Measurements from ENCODE around the gene SGCG. TPM values are rescaled to one million over a fixed set of nuclear protein-coding genes. Genes with fewer than 3 reads are reported as not detected.
"Not testable (repeated sequence)": the region's sequence is repeated elsewhere in the genome, so short reads cannot be mapped to it uniquely, and the experiment has no call there.

The SGCG gene
- total and polyA plus RNA-seq, 2 of the 4 experiments (the other 2 are of a cell fraction), result under 0.01 TPM; not detected in 1

GRCh38 chr13:23141964-23142363 lies 38.8 kb upstream of the SGCG start:
- H4K91ac ChIP-seq (ENCODE audit: insufficient read depth, low read depth, low read length), result no peak overlapping the region
- ATAC-seq (ENCODE audit: low read depth), result no peak
- no peak overlapping the region for H4K8ac ChIP-seq (ENCODE audit: low read depth in 2 of 2, low read length in 2 of 2)
- H2AK5ac ChIP-seq (ENCODE audit: low read depth, low read length), result no peak overlapping the region
- H2BK120ac ChIP-seq (ENCODE audit: low read depth, low read length), result no peak overlapping the region
- no peaks in the 10 kb centered on the region for H3K9me1 ChIP-seq (ENCODE audit: insufficient read depth, low read length)
- dilution Hi-C loops (cut with HindIII; ENCODE audit: low sequenced_read_pairs, unreplicated experiment) (no loop called here), intact Hi-C loops (cut with micrococcal nuclease) (no loop called here), in situ Hi-C loops (cut with MboI; ENCODE audit: low sequenced_read_pairs) (no loop called here)
- no TSS peak for BruUV-seq (replicated peaks)
- no peak for DNase-seq
- no peak overlapping the region for H2BK20ac ChIP-seq (ENCODE audit: low read depth, low read length)
- H4K5ac ChIP-seq (ENCODE audit: low read depth, low read length), result no peak overlapping the region
- H3K79me1 ChIP-seq (ENCODE audit: low read depth in 1 of 2, low read length in 2 of 2), result no peaks in the 10 kb centered on the region
- H2AFZ ChIP-seq (replicated peaks; ENCODE audit: low read length, poor library complexity), result no peak overlapping the region
- H3K56ac ChIP-seq (ENCODE audit: extremely low read depth, insufficient read depth, low read length), result no peak overlapping the region
- CTCF ChIA-PET, result no interaction called here
- H3K4me3 ChIP-seq (ENCODE audit: insufficient read depth, low read depth, low read length), result no peak overlapping the region
- no peak overlapping the region for H2BK5ac ChIP-seq (ENCODE audit: low read depth, low read length, poor library complexity, severe bottlenecking)
- H4K20me1 ChIP-seq (ENCODE audit: insufficient read depth, low read length), result no peaks in the 10 kb centered on the region
- H3K23ac ChIP-seq (ENCODE audit: low read depth, low read length), result no peak overlapping the region
- H3K4me2 ChIP-seq (ENCODE audit: low read depth, low read length), result no peak overlapping the region
- WGBS, 2 experiments (ENCODE audit: extremely low coverage in 2 of 2, insufficient read length in 1 of 2), result 94% methylated on average over 23 of the region's 24 CpGs; no CpG with 5 or more reads in 1 of the 2 experiments
- no peaks in the 10 kb centered on the region for H3K36me3 ChIP-seq (ENCODE audit: control insufficient read depth, insufficient read depth, low read length)
- H2AK9ac ChIP-seq (replicated peaks; ENCODE audit: low read depth, low read length, poor library complexity), result no peak overlapping the region
- H2BK15ac ChIP-seq (ENCODE audit: low read depth, low read length), result no peak overlapping the region
- no peak overlapping the region for H3K14ac ChIP-seq (replicated peaks; ENCODE audit: low read depth, low read length)
- H3K4me1 ChIP-seq (ENCODE audit: control insufficient read depth, insufficient read depth, low read length), result no peaks in the 10 kb centered on the region; the same call in 1 of the 2 replicates
- H3K4ac ChIP-seq (ENCODE audit: low read depth, low read length), result no peak overlapping the region
- H3K18ac ChIP-seq (ENCODE audit: low read depth, low read length), result no peak overlapping the region
- H3K27ac ChIP-seq (ENCODE audit: insufficient read depth, low read length), result no peak overlapping the region
- H3K9ac ChIP-seq (ENCODE audit: low read depth, low read length), result no peak overlapping the region
- no peaks in the 10 kb centered on the region for H3K9me3 ChIP-seq (ENCODE audit: control insufficient read depth, insufficient read depth, low read length)
- H3K27me3 ChIP-seq (ENCODE audit: control insufficient read depth, insufficient read depth, low read length), result no peaks in the 10 kb centered on the region
- POLR2A ChIA-PET (ENCODE audit: unreplicated experiment), result no interaction called here
- no peak for TF ChIP-seq RAD21 (IDR thresholded peaks at IDR 0.05; ENCODE audit: low read length)
- no peak for TF ChIP-seq FOS (IDR thresholded peaks at IDR 0.05; ENCODE audit: low read depth, low read length)
- no peak for TF ChIP-seq CHD1 (IDR thresholded peaks at IDR 0.05; ENCODE audit: low read depth, low read length)
- no peak for TF ChIP-seq RFX5 (IDR thresholded peaks at IDR 0.05; ENCODE audit: low read depth, low read length)
- no peak for TF ChIP-seq SMC3 (IDR thresholded peaks at IDR 0.05; ENCODE audit: low read depth, low read length)

- BruUV-seq (replicated peaks); H2BK15ac ChIP-seq (ENCODE audit: low read depth, low read length); H3K9me1 ChIP-seq (ENCODE audit: insufficient read depth, low read length); in situ Hi-C loops (cut with MboI; ENCODE audit: low sequenced_read_pairs); DNase-seq; intact Hi-C loops (cut with micrococcal nuclease); H3K4me2 ChIP-seq (ENCODE audit: low read depth, low read length); H3K9ac ChIP-seq (ENCODE audit: low read depth, low read length); H3K4me3 ChIP-seq (ENCODE audit: insufficient read depth, low read depth, low read length); H2AK5ac ChIP-seq (ENCODE audit: low read depth, low read length); H3K18ac ChIP-seq (ENCODE audit: low read depth, low read length); H2AK9ac ChIP-seq (replicated peaks; ENCODE audit: low read depth, low read length, poor library complexity); dilution Hi-C loops (cut with HindIII; ENCODE audit: low sequenced_read_pairs, unreplicated experiment); H3K4me1 ChIP-seq (ENCODE audit: control insufficient read depth, insufficient read depth, low read length); H3K14ac ChIP-seq (replicated peaks; ENCODE audit: low read depth, low read length); POLR2A ChIA-PET (ENCODE audit: unreplicated experiment); H3K79me1 ChIP-seq (ENCODE audit: low read depth in 1 of 2, low read length in 2 of 2); H3K27me3 ChIP-seq (ENCODE audit: control insufficient read depth, insufficient read depth, low read length); CTCF ChIA-PET; H2BK120ac ChIP-seq (ENCODE audit: low read depth, low read length); H4K5ac ChIP-seq (ENCODE audit: low read depth, low read length); H3K27ac ChIP-seq (ENCODE audit: insufficient read depth, low read length); H3K4ac ChIP-seq (ENCODE audit: low read depth, low read length); ATAC-seq (ENCODE audit: low read depth); H3K23ac ChIP-seq (ENCODE audit: low read depth, low read length); H3K56ac ChIP-seq (ENCODE audit: extremely low read depth, insufficient read depth, low read length); H3K9me3 ChIP-seq (ENCODE audit: control insufficient read depth, insufficient read depth, low read length); H2BK20ac ChIP-seq (ENCODE audit: low read depth, low read length); H2BK5ac ChIP-seq (ENCODE audit: low read depth, low read length, poor library complexity, severe bottlenecking); H3K36me3 ChIP-seq (ENCODE audit: control insufficient read depth, insufficient read depth, low read length); H4K8ac ChIP-seq (ENCODE audit: low read depth in 2 of 2, low read length in 2 of 2); H2AFZ ChIP-seq (replicated peaks; ENCODE audit: low read length, poor library complexity); H4K20me1 ChIP-seq (ENCODE audit: insufficient read depth, low read length); H4K91ac ChIP-seq (ENCODE audit: insufficient read depth, low read depth, low read length): not testable (repeated sequence)
- WGBS, 2 experiments (ENCODE audit: extremely low coverage in 2 of 2, insufficient read length in 1 of 2), result 100% methylated on average over 1 of the region's 7 CpGs; no CpG with 5 or more reads in 1 of the 2 experiments
These were observed 38.2 kb upstream of the SGCG start for GRCh38 chr13:23142607-23143006.
